Kidney (tissue), 14 donors: Measurements from ENCODE around the gene RNF34. TPM values are rescaled to one million over a fixed set of nuclear protein-coding genes. Genes with fewer than 3 reads are reported as not detected.

Source experiments
- DNase-seq, 5 donors: peaks; one replicate each; pipeline ENCODE4 v3.0.0-alpha.2; 2013 to 2020
- FAIRE-seq: peaks from 2 replicates; lab custom pipeline; 2012; peaks lifted over from hg19 to GRCh38; lab: Jason Lieb, UNC
- H3K27ac ChIP-seq, 2 donors: one replicate each; pipeline ENCODE4 v1.7.0; 2013; ENCODE audit warnings: low read depth in 2 of 2, low read length in 2 of 2, inconsistent platforms in 1 of 2
- H3K27me3 ChIP-seq: one replicate; pipeline ENCODE4 v1.7.1; 2013; ENCODE audit warnings: low read length, inconsistent platforms; ENCODE audit not compliant: control insufficient read depth, insufficient read depth
- H3K36me3 ChIP-seq, 3 donors: one replicate each; pipeline versions ENCODE4 v1.7.0 to v1.7.1; 2013; ENCODE audit warnings: low read length in 3 of 3, control low read depth in 1 of 3, inconsistent platforms in 1 of 3; ENCODE audit not compliant: insufficient read depth in 3 of 3, control insufficient read depth in 2 of 3
- H3K4me1 ChIP-seq, 3 donors: one replicate each; pipeline versions ENCODE4 v1.7.0 to v1.7.1; 2013; ENCODE audit warnings: low read length in 3 of 3, inconsistent platforms in 1 of 3, low read depth in 1 of 3; ENCODE audit not compliant: control insufficient read depth in 2 of 3, insufficient read depth in 2 of 3
- H3K4me3 ChIP-seq, 3 donors: one replicate each; pipeline versions ENCODE4 v1.7.0 to v1.8.1; 2013; ENCODE audit warnings: low read length in 3 of 3, control low read depth in 1 of 3, inconsistent platforms in 1 of 3
- H3K9ac ChIP-seq, 3 donors: one replicate each; pipeline versions ENCODE4 v1.7.0 to v1.7.1; 2013; ENCODE audit warnings: low read length in 3 of 3, control low read depth in 1 of 3, inconsistent platforms in 1 of 3
- H3K9me3 ChIP-seq, 3 donors: one replicate each; pipeline versions ENCODE4 v1.7.0 to v1.7.1; 2013; ENCODE audit warnings: low read length in 3 of 3, control low read depth in 1 of 3, inconsistent platforms in 1 of 3; ENCODE audit not compliant: control insufficient read depth in 2 of 3, insufficient read depth in 1 of 3
- CTCF ChIP-seq: IDR thresholded peaks from 3 replicates; pipeline ENCODE4 v1.5.1; 2012; ENCODE audit warnings: mild to moderate bottlenecking, moderate library complexity, borderline replicate concordance; ENCODE audit not compliant: insufficient read depth; ENCODE audit errors: extremely low read depth
- intact Hi-C: fragments of 100-400 bp; cut with DNase I; formaldehyde crosslinking; loops from one replicate; pipeline ENCODE4 v1.11.1; 2022
- polyA plus RNA-seq: library from polyadenylated mRNA; stranded (reverse); fragments of 350-450 nt; fragmentation: Illumina TruSeq; extraction: RNeasy Lipid Tissue Mini Kit (QIAGEN cat#74804); gene quantifications from one replicate; pipeline ENCODE4 v1.2.3, GENCODE V29; 2014; ENCODE audit warnings: low read depth, low replicate concordance; ENCODE audit not compliant: insufficient read depth
- total RNA-seq: library from RNA; stranded (reverse); fragmentation: NEBNext Ultra II Directional; extraction: Animal tissue kit (Norgen Biotek cat#: 25700); gene quantifications from one replicate; pipeline ENCODE4 v1.2.1, GENCODE V29; 2021
- donor health status: control.
- donor health status: control.
- donor health status: control.
- donor health status: control.
- donor health status: control.
- donor health status: DM: yes; HTN: yes; CAD: no.
- donor health status: Normal renal cell carcinoma (clear cell type).

Gene RNF34
- total and polyA plus RNA-seq, 2 donors from 2014 or later, result 18.8 to 48.1 TPM

DNA sequence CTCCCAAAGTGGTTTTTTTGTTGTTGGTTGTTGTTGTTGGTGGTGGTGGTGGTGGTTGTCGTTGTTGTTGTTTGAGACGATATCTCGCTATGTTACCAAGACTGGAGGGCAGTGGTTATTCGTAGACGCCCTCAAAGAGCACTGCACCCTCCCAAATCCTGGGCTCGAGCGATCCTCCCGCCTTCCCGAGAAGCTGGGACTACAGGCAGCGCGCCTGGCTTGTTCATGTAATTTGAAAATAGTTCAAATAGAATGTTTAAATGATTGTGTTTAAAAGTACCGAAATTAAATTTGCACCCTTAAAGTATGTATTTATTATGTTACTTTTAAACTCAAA lies 47.3 kb upstream of the RNF34 start:
- intact Hi-C loops, result no loop called here
- H3K4me1 ChIP-seq, result peaks cover 0 to 5% (median 0%) of the 10 kb centered on the region in 3 donors
- no peaks in the 10 kb centered on the region for H3K9me3 ChIP-seq
- H3K4me3 ChIP-seq, result peak overlapping the region; percentile 91 to 98 (median 95)
- H3K9ac ChIP-seq, result peak overlapping the region; percentile 72 to 97 (median 92)
- no peak for TF ChIP-seq CTCF
- FAIRE-seq (no peak), DNase-seq (no peak)
- H3K27me3 ChIP-seq, result no peaks in the 10 kb centered on the region
- H3K36me3 ChIP-seq, result peaks cover 0 to 2% (median 0%) of the 10 kb centered on the region in 3 donors
- H3K27ac ChIP-seq, result peak overlapping the region; percentile 40 to 74

DNA sequence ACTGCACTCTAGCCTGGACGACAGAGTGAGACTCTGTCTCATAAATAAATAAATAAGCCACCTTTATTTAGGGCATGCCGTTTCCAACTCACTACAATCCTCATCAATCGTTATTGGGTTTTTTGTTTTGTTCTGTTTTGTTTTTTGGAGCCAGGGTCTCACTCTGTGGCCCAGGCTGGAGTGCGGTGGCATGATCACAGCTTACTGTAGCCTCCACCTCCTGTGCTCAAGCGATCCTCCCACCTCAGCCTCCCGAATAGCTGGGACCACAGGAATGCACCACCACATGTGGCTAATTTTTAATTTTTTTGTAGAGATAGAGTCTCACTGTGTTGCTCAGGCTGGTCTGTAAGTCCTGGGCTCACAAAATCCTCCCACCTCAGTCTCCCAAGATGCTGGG lies 44.1 kb upstream of the RNF34 start:
- no peak for TF ChIP-seq CTCF
- DNase-seq, result no peak
- intact Hi-C loops, result no loop called here
- FAIRE-seq, result no peak
- Histone ChIP-seq H3K9ac (no peak overlapping the region), H3K27me3 (no peaks in the 10 kb centered on the region), H3K36me3 (no peaks in the 10 kb centered on the region), H3K9me3 (no peaks in the 10 kb centered on the region), H3K27ac (no peak overlapping the region), H3K4me3 (no peak overlapping the region), H3K4me1 (peaks cover 0 to 5% (median 0%) of the 10 kb centered on the region in 3 donors)

- DNase-seq, result no peak
- H3K4me1 ChIP-seq, result peaks cover 0 to 5% (median 0%) of the 10 kb centered on the region in 3 donors
- H3K36me3 ChIP-seq, result no peaks in the 10 kb centered on the region
- no peak for FAIRE-seq
- intact Hi-C loops, result no loop called here
- H3K9ac ChIP-seq, result no peak overlapping the region
- TF ChIP-seq CTCF, result no peak
- H3K4me3 ChIP-seq, result no peak overlapping the region
- no peaks in the 10 kb centered on the region for H3K9me3 ChIP-seq
- no peaks in the 10 kb centered on the region for H3K27me3 ChIP-seq
- H3K27ac ChIP-seq, result no peak overlapping the region
Observed at GRCh38 chr12:121356657-121357056, 43.3 kb upstream of the RNF34 start.

DNA sequence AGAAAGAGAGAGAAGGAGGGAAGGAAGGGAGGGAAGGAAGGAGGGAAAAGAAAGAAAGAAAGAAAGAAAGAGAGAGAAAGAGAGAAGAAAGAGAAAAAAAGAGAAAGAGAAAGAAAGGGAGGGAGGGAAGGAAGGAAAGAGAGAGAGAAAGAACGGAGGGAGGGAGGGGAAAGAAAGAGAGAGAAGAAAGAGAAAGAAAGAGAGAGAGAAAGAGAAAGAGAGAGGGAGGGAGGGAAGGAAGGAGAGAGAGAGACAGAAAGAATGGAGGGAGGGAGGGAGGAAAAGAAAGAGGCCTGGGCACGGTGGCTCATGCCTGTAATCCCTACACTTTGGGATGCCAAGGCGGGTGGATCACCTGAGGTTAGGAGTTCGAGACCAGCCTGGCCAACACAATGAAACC lies 42.6 kb upstream of the RNF34 start:
- no peak for DNase-seq
- TF ChIP-seq CTCF, result no peak
- Histone ChIP-seq H3K9me3 (no peaks in the 10 kb centered on the region), H3K9ac (no peak overlapping the region), H3K27ac (no peak overlapping the region), H3K36me3 (no peaks in the 10 kb centered on the region), H3K27me3 (no peaks in the 10 kb centered on the region), H3K4me1 (peaks cover 0 to 5% (median 0%) of the 10 kb centered on the region in 3 donors), H3K4me3 (no peak overlapping the region)
- intact Hi-C loops, result no loop called here
- FAIRE-seq, result no peak
